ENCODE data around the gene P2RX6. TPM values are rescaled to one million over a fixed set of nuclear protein-coding genes. Genes with fewer than 3 reads are reported as not detected.
"Not testable (repeated sequence)": the region's sequence is repeated elsewhere in the genome, so short reads cannot be mapped to it uniquely, and the experiment has no call there.

P2RX6 gene
- total and polyA plus RNA-seq, 9 of the 15 experiments (the other 6 are each of a cell fraction or from before 2014, with no cell fraction given), result 0.01 to 3.9 (median 1.5) TPM; not detected in 1

- peaks cover 27 to 45% of the 10 kb centered on the region in 2 experiments for H3K27me3 ChIP-seq (ENCODE audit: control insufficient read depth in 2 of 2, insufficient read depth in 2 of 2, low read length in 2 of 2)
- FAIRE-seq; H3K9me1 ChIP-seq (ENCODE audit: control insufficient read depth, insufficient read depth, low read length); H3K9ac ChIP-seq (ENCODE audit: insufficient read depth in 1 of 2, low read depth in 2 of 2, low read length in 2 of 2); H2AFZ ChIP-seq (ENCODE audit: low read depth, low read length); in situ Hi-C loops (cut with MboI); POLR2A ChIA-PET; ATAC-seq; intact Hi-C loops (cut with micrococcal nuclease); H3K36me3 ChIP-seq (ENCODE audit: control insufficient read depth, insufficient read depth, low read length); H3K9me3 ChIP-seq (replicated peaks; ENCODE audit: control insufficient read depth, insufficient read depth, low read depth, low read length); DNase-seq (ENCODE audit: extremely low read depth in 1 of 4, low spot score in 3 of 4); H3K27ac ChIP-seq (ENCODE audit: extremely low read depth, low read depth, low read length); H3K4me2 ChIP-seq (ENCODE audit: insufficient read depth, low read length); CTCF ChIA-PET (ENCODE audit: low intra/inter-chr PET ratio); H3K79me2 ChIP-seq (ENCODE audit: control insufficient read depth, insufficient read depth, low read length); BruUV-seq (replicated peaks); H3K4me3 ChIP-seq: not testable (repeated sequence)
- H3K4me1 ChIP-seq (replicated peaks in 1 of 2; ENCODE audit: control insufficient read depth in 2 of 2, insufficient read depth in 2 of 2, low read length in 2 of 2), result peaks cover 19 to 20% of the 10 kb centered on the region in 2 experiments
- 3% methylated on average over 7 of the region's 8 CpGs for WGBS (ENCODE audit: insufficient coverage, low coverage, missing lambda C conversion rate)
- TF ChIP-seq ESRRA (IDR thresholded peaks at IDR 0.05; ENCODE audit: borderline replicate concordance, low read depth), result peak; percentile 60; the same call in 1 of the 2 replicates
- peaks cover 18% of the 10 kb centered on the region; the same call in 1 of the 2 replicates for H4K20me1 ChIP-seq (replicated peaks; ENCODE audit: control insufficient read depth, insufficient read depth, low read length)
These were observed 45.4 kb downstream of the P2RX6 start for GRCh38 chr22:21060363-21060762.

- TF ChIP-seq CBX3 (IDR thresholded peaks at IDR 0.05; ENCODE audit: borderline replicate concordance in 1 of 2, low read length in 2 of 2) (0 out of 3 replicates have a peak, but pooled peaks of 1 of the 2 experiments have one; percentile 18), TRIM24 (IDR thresholded peaks at IDR 0.05) (0 out of 4 replicates have a peak, but pooled peaks of 1 of the 2 experiments have one; percentile 31), TRIM28 (IDR thresholded peaks at IDR 0.05) (peak; percentile 60; the same call in 1 of the 2 replicates), USF1 (CRISPR knock-in tag; IDR thresholded peaks at IDR 0.05) (peak; percentile 56), ZNF146 (CRISPR knock-in tag; IDR thresholded peaks at IDR 0.05; ENCODE audit: unreplicated experiment) (peak; percentile 84)
- TF ChIP-seq, protein P1, sequence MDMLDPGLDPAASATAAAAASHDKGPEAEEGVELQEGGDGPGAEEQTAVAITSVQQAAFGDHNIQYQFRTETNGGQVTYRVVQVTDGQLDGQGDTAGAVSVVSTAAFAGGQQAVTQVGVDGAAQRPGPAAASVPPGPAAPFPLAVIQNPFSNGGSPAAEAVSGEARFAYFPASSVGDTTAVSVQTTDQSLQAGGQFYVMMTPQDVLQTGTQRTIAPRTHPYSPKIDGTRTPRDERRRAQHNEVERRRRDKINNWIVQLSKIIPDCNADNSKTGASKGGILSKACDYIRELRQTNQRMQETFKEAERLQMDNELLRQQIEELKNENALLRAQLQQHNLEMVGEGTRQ (CRISPR knock-in tag; IDR thresholded peaks at IDR 0.05), result peak; percentile 63
- CTCF ChIA-PET (ENCODE audit: low intra/inter-chr PET ratio); BruUV-seq (replicated peaks): not testable (repeated sequence)
These were observed 46.8 kb downstream of the P2RX6 start for GRCh38 chr22:21061660-21062321.

More at GRCh38 chr22:21061660-21062321, 46.8 kb downstream of the P2RX6 start:
- H3K9me3 ChIP-seq (replicated peaks; ENCODE audit: control insufficient read depth, insufficient read depth, low read depth, low read length); H2AFZ ChIP-seq (ENCODE audit: low read depth, low read length); in situ Hi-C loops (cut with MboI); H3K9ac ChIP-seq (ENCODE audit: insufficient read depth in 1 of 2, low read depth in 2 of 2, low read length in 2 of 2); DNase-seq (ENCODE audit: extremely low read depth in 1 of 4, low spot score in 3 of 4); H3K4me2 ChIP-seq (ENCODE audit: insufficient read depth, low read length); H3K79me2 ChIP-seq (ENCODE audit: control insufficient read depth, insufficient read depth, low read length); H3K27ac ChIP-seq (ENCODE audit: extremely low read depth, low read depth, low read length); FAIRE-seq; H3K4me3 ChIP-seq; intact Hi-C loops (cut with micrococcal nuclease); H3K9me1 ChIP-seq (ENCODE audit: control insufficient read depth, insufficient read depth, low read length); ATAC-seq; H3K4me1 ChIP-seq (replicated peaks in 1 of 2; ENCODE audit: control insufficient read depth in 2 of 2, insufficient read depth in 2 of 2, low read length in 2 of 2); H3K36me3 ChIP-seq (ENCODE audit: control insufficient read depth, insufficient read depth, low read length): not testable (repeated sequence)
- H4K20me1 ChIP-seq (replicated peaks; ENCODE audit: control insufficient read depth, insufficient read depth, low read length), result peaks cover 13% of the 10 kb centered on the region
- POLR2A ChIA-PET, result interaction anchor here (1.1 kb wide), 1 partner anchor 18 kb away, joined by 4 read pairs; no protein-coding TSS in a partner anchor
- peaks cover 37 to 45% of the 10 kb centered on the region in 2 experiments for H3K27me3 ChIP-seq (ENCODE audit: control insufficient read depth in 2 of 2, insufficient read depth in 2 of 2, low read length in 2 of 2)
- 23% methylated on average over 18 of the region's 18 CpGs for WGBS (ENCODE audit: insufficient coverage, low coverage, missing lambda C conversion rate)

Measured in K562 (cell line).